GM12878 (cell line): Measurements from ENCODE around the gene ABL2. TPM values are rescaled to one million over a fixed set of nuclear protein-coding genes. Genes with fewer than 3 reads are reported as not detected.

ENCODE experiments used
- ATAC-seq: fragments of 200-7000 bp; cut with Tn5 transposase; 3 replicates; pipeline ENCODE4 v1.9.1; 2020; ENCODE audit warnings: mild to moderate bottlenecking, moderate library complexity
- BruUV-seq: library from RNA; stranded (reverse); fragments of 400-500 nt; replicated peaks from 2 replicates; lab custom pipeline; 2021; lab: Mats Ljungman, UMichigan
- CTCF ChIA-PET: fragments of 300-600 bp; sonication (Branson Sonifier 250); formaldehyde crosslinking; extraction: SDS; loops from one replicate; lab custom pipeline; 2021; ENCODE audit warnings: inconsistent platforms; lab: Yijun Ruan, JAX
- POLR2A ChIA-PET: fragments of 350-600 bp; formaldehyde crosslinking; extraction: SDS; loops from one replicate; lab custom pipeline; 2021; ENCODE audit warnings: inconsistent platforms; lab: Charles Lee
- RAD21 ChIA-PET: fragments of 300-600 bp; sonication (Branson Sonifier 250); formaldehyde crosslinking; loops from one replicate; lab custom pipeline; 2023; ENCODE audit warnings: antibody characterized with exemption; ENCODE audit not compliant: unreplicated experiment; lab: Charles Lee
- SMC1A ChIA-PET: fragments of 300-600 bp; sonication (Branson Sonifier 250); formaldehyde crosslinking; loops from one replicate; lab custom pipeline; 2023; ENCODE audit not compliant: unreplicated experiment, uncharacterized antibody; lab: Charles Lee
- DNase-seq: peaks from one replicate; pipeline ENCODE4 v3.0.0-alpha.2; 2011; ENCODE audit warnings: low read depth, low spot score
- FAIRE-seq: peaks from 3 replicates; lab custom pipeline; 2011; peaks lifted over from hg19 to GRCh38; lab: Jason Lieb, UNC
- H2AFZ ChIP-seq: 2 replicates; pipeline ENCODE4 v1.6.0; 2011; ENCODE audit warnings: low read depth, low read length, control low read depth; ENCODE audit not compliant: control insufficient read depth
- H3K27ac ChIP-seq: 2 replicates; pipeline ENCODE4 v1.5.1; 2011; ENCODE audit warnings: control low read depth; ENCODE audit not compliant: control insufficient read depth, insufficient read depth
- H3K27me3 ChIP-seq, 2 experiments: replicated peaks in 1 of 2; 2 replicates each; pipeline versions ENCODE4 v1.6.0 to v1.6.1; 2011; ENCODE audit warnings: low read length in 1 of 2; ENCODE audit not compliant: control insufficient read depth in 2 of 2, insufficient read depth in 2 of 2
- H3K36me3 ChIP-seq, 2 experiments: 2 replicates each; pipeline ENCODE4 v1.5.1; 2011; ENCODE audit warnings: low read length in 1 of 2; ENCODE audit not compliant: control insufficient read depth in 2 of 2, insufficient read depth in 2 of 2
- H3K4me1 ChIP-seq: 2 replicates; pipeline ENCODE4 v1.6.1; 2011; ENCODE audit warnings: mild to moderate bottlenecking, low read length, moderate library complexity, mixed read lengths; ENCODE audit not compliant: control insufficient read depth, insufficient read depth
- H3K4me2 ChIP-seq: 2 replicates; pipeline ENCODE4 v1.6.0; 2011; ENCODE audit warnings: control low read depth; ENCODE audit not compliant: control insufficient read depth, insufficient read depth
- H3K4me3 ChIP-seq: fragments of 200-600 bp; sonication (generic); 2 replicates; pipeline ENCODE4 v1.5.1; 2016
- H3K79me2 ChIP-seq: 2 replicates; pipeline ENCODE4 v1.6.0; 2011; ENCODE audit warnings: low read length; ENCODE audit not compliant: control insufficient read depth, insufficient read depth
- H3K9ac ChIP-seq: 2 replicates; pipeline ENCODE4 v1.8.0; 2011; ENCODE audit warnings: low read length, control low read depth, mixed read lengths; ENCODE audit not compliant: control insufficient read depth, insufficient read depth
- H3K9me3 ChIP-seq: replicated peaks from 3 replicates; pipeline ENCODE4 v1.5.1; 2011; ENCODE audit warnings: mild to moderate bottlenecking, low read length; ENCODE audit not compliant: control insufficient read depth, insufficient read depth
- H4K20me1 ChIP-seq: 2 replicates; pipeline ENCODE4 v1.6.0; 2011; ENCODE audit not compliant: control insufficient read depth, insufficient read depth
- ASH2L ChIP-seq: fragments of 300-600, 200-600 bp; sonication (generic); IDR thresholded peaks from 2 replicates; pipeline ENCODE4 v1.6.1; 2017; ENCODE audit warnings: low read depth, mild to moderate bottlenecking, borderline replicate concordance
- CBFB ChIP-seq: IDR thresholded peaks from 2 replicates; pipeline ENCODE4 v1.6.1; 2016; ENCODE audit warnings: antibody characterized with exemption, low read depth
- CHD4 ChIP-seq: fragments of 200-600 bp; sonication (generic); IDR thresholded peaks from 2 replicates; pipeline ENCODE4 v1.6.1; 2016; ENCODE audit warnings: mild to moderate bottlenecking
- CREB1 ChIP-seq: IDR thresholded peaks from 2 replicates; pipeline ENCODE4 v1.6.1; 2012; ENCODE audit warnings: low read depth, mild to moderate bottlenecking, inconsistent platforms
- HCFC1 ChIP-seq: fragments of 150-350 bp; IDR thresholded peaks from 2 replicates; pipeline ENCODE4 v1.6.1; 2014; ENCODE audit warnings: low read length
- JUND ChIP-seq: IDR thresholded peaks from 2 replicates; pipeline ENCODE4 v1.6.1; 2012; ENCODE audit warnings: low read depth, mild to moderate bottlenecking, low read length, improper control_type of control experiment, moderate library complexity
- LARP7 ChIP-seq: fragments of 450-650 bp; IDR thresholded peaks from 2 replicates; pipeline ENCODE4 v1.6.1; 2017; ENCODE audit warnings: mild to moderate bottlenecking
- MTA2 ChIP-seq: fragments of 450-650 bp; IDR thresholded peaks from 2 replicates; pipeline ENCODE4 v1.6.1; 2016; ENCODE audit warnings: low read depth, mild to moderate bottlenecking, moderate library complexity
- MYC ChIP-seq: IDR thresholded peaks from 2 replicates; pipeline ENCODE4 v1.6.1; 2011; ENCODE audit warnings: mild to moderate bottlenecking, low read length, moderate library complexity, inconsistent platforms; ENCODE audit not compliant: insufficient read depth, insufficient replicate concordance, insufficient read length, severe bottlenecking
- NR2C2 ChIP-seq: IDR thresholded peaks from 2 replicates; pipeline ENCODE4 v1.6.1; 2011; ENCODE audit warnings: borderline replicate concordance, low read depth; ENCODE audit not compliant: control insufficient read depth, insufficient read length
- PML ChIP-seq: IDR thresholded peaks from 2 replicates; pipeline ENCODE4 v1.6.1; 2012; ENCODE audit warnings: low read length, inconsistent platforms
- YY1 ChIP-seq: IDR thresholded peaks from 2 replicates; pipeline ENCODE4 v1.6.1; 2011; ENCODE audit warnings: low read depth, mild to moderate bottlenecking, low read length
- WGBS: methylation state at CpG from one replicate; pipeline ENCODE4 v1.1.6; 2016; ENCODE audit warnings: low lambda C conversion rate; ENCODE audit not compliant: insufficient replicate concordance, insufficient coverage; ENCODE audit errors: missing lambda C conversion rate; 5-methylcytosine and 5-hydroxymethylcytosine counted together
- in situ Hi-C: fragments of 300-500 bp; cut with MboI; formaldehyde crosslinking; loops from 9 replicates; pipeline ENCODE4 v1.14.3; 2018; ENCODE audit warnings: mixed read lengths
- intact Hi-C: fragments of 100-400 bp; cut with micrococcal nuclease; formaldehyde crosslinking; loops from one replicate; pipeline ENCODE4 v1.14.2; 2022; ENCODE audit not compliant: unreplicated experiment
- polyA plus RNA-seq, 11 experiments: library from polyadenylated mRNA; depleted of rRNA in 4 of 11; unstranded in 6 of 11; stranded (reverse) in 5 of 11; fragments of >200 nt; fragmentation: Nextera tagmentation in 4 of 11; fragmentation: Illumina TruSeq in 1 of 11; extraction: Ambion mirVana in 4 of 11; extraction: Trizol in 1 of 11; gene quantifications; 1 replicate in 1 of 11; 2 replicates in 10 of 11; pipeline versions ENCODE4 v1.2.1 to v1.2.3, GENCODE V29; 2011 to 2016; ENCODE audit warnings: inconsistent platforms in 2 of 11, missing spikeins in 2 of 11, low read depth in 1 of 11
- total RNA-seq, 4 experiments: library from RNA; depleted of rRNA in 3 of 4; stranded (reverse); fragments of >200 nt in 3 of 4; fragmentation: Illumina TruSeq in 1 of 4; extraction: Trizol in 1 of 4; gene quantifications; 2 replicates each; pipeline versions ENCODE4 v1.2.1 to v1.2.3, GENCODE V29; 2013 to 2021
- TF ChIP-seq, protein P1 (sequence below): IDR thresholded peaks from 2 replicates; pipeline ENCODE4 v1.6.1; 2012; ENCODE audit warnings: improper control_type of control experiment, low read depth, low read length; ENCODE audit not compliant: insufficient replicate concordance
- TF ChIP-seq, protein P2 (sequence below): IDR thresholded peaks from 2 replicates; pipeline ENCODE4 v1.6.1; 2011; ENCODE audit warnings: borderline replicate concordance, low read depth, mild to moderate bottlenecking, moderate library complexity, low read length; ENCODE audit not compliant: insufficient read depth, poor library complexity, severe bottlenecking

The ABL2 gene
- total and polyA plus RNA-seq, 10 of the 15 experiments (the other 5 are each of a cell fraction or from before 2014, with no cell fraction given): 0.57 to 9.4 (median 3.6) TPM

DNA sequence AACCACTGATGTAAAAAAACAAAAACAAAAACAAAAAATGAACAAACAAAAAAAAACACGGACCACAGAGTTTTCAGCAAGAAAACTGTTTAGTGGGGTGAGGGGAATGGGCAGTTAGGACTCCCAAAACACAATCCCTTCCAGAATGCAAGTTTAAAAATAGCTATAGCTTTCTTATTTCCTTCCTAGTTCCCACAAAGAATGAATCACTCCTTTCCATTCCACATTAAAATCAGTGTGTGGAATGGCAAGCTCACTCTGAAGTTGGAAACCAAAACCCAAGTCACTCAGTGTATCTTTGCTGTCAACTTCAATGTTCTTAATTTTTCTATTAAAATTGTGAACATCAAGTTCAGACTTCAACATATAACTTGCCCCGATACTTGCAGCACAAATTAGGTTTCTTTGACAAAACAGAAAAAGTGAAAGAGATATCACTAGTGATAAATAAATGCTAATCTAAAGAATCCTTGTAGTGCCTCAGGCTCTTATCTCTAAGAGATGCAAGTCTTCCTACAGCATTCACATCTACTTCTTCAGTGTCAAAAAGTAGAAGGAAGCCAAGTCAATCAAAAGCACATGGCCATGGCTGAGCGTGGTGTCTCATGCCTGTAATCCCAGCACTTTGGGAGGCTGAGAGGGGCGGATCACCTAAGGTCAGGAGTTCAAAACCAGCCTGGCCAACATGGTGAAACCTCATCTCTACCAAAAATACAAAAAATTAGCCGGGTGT lies 102.1 kb downstream of the ABL2 start (continued):
- TF ChIP-seq, protein P1, sequence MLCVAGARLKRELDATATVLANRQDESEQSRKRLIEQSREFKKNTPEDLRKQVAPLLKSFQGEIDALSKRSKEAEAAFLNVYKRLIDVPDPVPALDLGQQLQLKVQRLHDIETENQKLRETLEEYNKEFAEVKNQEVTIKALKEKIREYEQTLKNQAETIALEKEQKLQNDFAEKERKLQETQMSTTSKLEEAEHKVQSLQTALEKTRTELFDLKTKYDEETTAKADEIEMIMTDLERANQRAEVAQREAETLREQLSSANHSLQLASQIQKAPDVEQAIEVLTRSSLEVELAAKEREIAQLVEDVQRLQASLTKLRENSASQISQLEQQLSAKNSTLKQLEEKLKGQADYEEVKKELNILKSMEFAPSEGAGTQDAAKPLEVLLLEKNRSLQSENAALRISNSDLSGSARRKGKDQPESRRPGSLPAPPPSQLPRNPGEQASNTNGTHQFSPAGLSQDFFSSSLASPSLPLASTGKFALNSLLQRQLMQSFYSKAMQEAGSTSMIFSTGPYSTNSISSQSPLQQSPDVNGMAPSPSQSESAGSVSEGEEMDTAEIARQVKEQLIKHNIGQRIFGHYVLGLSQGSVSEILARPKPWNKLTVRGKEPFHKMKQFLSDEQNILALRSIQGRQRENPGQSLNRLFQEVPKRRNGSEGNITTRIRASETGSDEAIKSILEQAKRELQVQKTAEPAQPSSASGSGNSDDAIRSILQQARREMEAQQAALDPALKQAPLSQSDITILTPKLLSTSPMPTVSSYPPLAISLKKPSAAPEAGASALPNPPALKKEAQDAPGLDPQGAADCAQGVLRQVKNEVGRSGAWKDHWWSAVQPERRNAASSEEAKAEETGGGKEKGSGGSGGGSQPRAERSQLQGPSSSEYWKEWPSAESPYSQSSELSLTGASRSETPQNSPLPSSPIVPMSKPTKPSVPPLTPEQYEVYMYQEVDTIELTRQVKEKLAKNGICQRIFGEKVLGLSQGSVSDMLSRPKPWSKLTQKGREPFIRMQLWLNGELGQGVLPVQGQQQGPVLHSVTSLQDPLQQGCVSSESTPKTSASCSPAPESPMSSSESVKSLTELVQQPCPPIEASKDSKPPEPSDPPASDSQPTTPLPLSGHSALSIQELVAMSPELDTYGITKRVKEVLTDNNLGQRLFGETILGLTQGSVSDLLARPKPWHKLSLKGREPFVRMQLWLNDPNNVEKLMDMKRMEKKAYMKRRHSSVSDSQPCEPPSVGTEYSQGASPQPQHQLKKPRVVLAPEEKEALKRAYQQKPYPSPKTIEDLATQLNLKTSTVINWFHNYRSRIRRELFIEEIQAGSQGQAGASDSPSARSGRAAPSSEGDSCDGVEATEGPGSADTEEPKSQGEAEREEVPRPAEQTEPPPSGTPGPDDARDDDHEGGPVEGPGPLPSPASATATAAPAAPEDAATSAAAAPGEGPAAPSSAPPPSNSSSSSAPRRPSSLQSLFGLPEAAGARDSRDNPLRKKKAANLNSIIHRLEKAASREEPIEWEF: no peak
- TF ChIP-seq, all 136 proteins: peak for 0

DNA sequence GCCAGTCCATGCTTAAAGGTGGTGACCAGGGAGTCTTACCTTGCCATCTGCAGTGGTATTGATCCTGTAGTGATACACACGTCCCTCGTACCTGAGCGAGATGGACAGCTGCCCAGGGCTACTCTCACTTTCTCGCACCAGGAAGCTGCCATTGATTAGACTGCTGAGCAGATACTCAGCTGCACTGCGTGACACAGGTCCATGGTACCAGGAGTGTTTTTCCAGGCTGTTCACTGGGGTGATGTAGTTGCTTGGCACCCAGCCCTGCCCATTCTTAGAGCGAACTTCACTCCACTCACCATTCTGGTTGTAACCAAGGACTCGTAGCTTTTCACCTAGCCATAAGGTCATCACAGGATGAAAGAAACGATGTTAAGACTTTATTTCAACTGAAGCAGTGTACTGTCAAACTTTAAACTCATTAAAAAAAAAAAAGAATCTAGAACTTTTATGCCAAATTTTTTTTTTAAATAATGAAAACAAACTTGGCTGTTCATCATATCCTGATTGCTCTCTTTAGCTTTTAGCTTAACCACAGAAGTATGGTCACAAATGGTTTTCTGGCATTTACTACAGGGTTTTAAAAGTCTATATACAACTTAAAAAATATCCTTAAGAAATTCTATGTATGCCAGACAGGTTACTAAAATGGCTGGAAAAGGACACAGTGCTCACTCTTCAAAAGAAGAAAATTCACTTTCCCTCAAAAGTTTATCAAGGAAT lies 103.0 kb downstream of the ABL2 start:
- in situ Hi-C loops: no loop called here
- CTCF ChIA-PET: interaction anchor here (0.5 to 2.0 kb wide), 9 partner anchors 11 to 357 kb away, joined by 3 to 12 read pairs (median 7); partner anchors contain the start of gene TOR3A
- H3K79me2 ChIP-seq: no peaks in the 10 kb centered on the region
- TF ChIP-seq HCFC1 (no peak), LARP7 (no peak), MTA2 (no peak), CBFB (no peak), YY1 (no peak), ASH2L (no peak), MYC (no peak), PML (no peak), NR2C2 (no peak), CREB1 (no peak), JUND (no peak), CHD4 (no peak)
- TF ChIP-seq, protein P2, sequence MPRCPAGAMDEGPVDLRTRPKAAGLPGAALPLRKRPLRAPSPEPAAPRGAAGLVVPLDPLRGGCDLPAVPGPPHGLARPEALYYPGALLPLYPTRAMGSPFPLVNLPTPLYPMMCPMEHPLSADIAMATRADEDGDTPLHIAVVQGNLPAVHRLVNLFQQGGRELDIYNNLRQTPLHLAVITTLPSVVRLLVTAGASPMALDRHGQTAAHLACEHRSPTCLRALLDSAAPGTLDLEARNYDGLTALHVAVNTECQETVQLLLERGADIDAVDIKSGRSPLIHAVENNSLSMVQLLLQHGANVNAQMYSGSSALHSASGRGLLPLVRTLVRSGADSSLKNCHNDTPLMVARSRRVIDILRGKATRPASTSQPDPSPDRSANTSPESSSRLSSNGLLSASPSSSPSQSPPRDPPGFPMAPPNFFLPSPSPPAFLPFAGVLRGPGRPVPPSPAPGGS: no peak

More for the DNA sequence above, 103.0 kb downstream of the ABL2 start:
- WGBS: 93% methylated on average over 8 of the region's 8 CpGs
- POLR2A ChIA-PET: interaction anchor here (1.0 kb wide), 1 partner anchor 40 kb away, joined by 3 read pairs; no protein-coding TSS in a partner anchor
- Histone ChIP-seq H3K4me2 (no peak overlapping the region), H3K27me3 (no peaks in the 10 kb centered on the region), H3K9me3 (no peaks in the 10 kb centered on the region), H4K20me1 (no peaks in the 10 kb centered on the region), H3K36me3 (peaks cover 0 to 2% of the 10 kb centered on the region in 2 experiments; a peak in 2 of 4 replicates), H3K9ac (no peak overlapping the region), H3K4me3 (no peak overlapping the region), H3K4me1 (peaks cover 6% of the 10 kb centered on the region), H3K27ac (no peak overlapping the region), H2AFZ (no peak overlapping the region)
- RAD21 ChIA-PET: interaction anchor here (0.7 to 1.4 kb wide), 5 partner anchors 45 to 192 kb away, joined by 3 to 5 read pairs (median 3); partner anchors contain the start of gene SOAT1
- intact Hi-C loops: no loop called here
- DNase-seq: no peak
- no peak for ATAC-seq
- SMC1A ChIA-PET: interaction anchor here (0.6 to 2.6 kb wide), 12 partner anchors 13 to 259 kb away, joined by 3 to 9 read pairs (median 3); partner anchors contain the start of genes SOAT1 and TOR3A
- no peak for FAIRE-seq
- BruUV-seq: no TSS peak
